GM18508 (cell line): ENCODE results near the gene SPECC1L.

Source experiments
- ATAC-seq: cut with Tn5 transposase; IDR thresholded peaks from one replicate; pipeline ENCODE4 v1.9.1; 2021; ENCODE audit warnings: moderate number of reproducible peaks; ENCODE audit not compliant: insufficient read depth, unreplicated experiment

The SPECC1L gene

GRCh38 chr22:24319451-24319850 is 48.8 kb downstream of the SPECC1L start:
- no peak for ATAC-seq

GRCh38 chr22:24321999-24322398 is 51.4 kb downstream of the SPECC1L start:
- ATAC-seq = no peak

- ATAC-seq = no peak
These were observed 51.9 kb downstream of the SPECC1L start for GRCh38 chr22:24322522-24322921.

- ATAC-seq = no peak
These were observed 52.6 kb downstream of the SPECC1L start for GRCh38 chr22:24323233-24323632.

- no peak for ATAC-seq
These were observed 53.1 kb downstream of the SPECC1L start for GRCh38 chr22:24323695-24324094.

- ATAC-seq = no peak
These were observed 53.5 kb downstream of the SPECC1L start for GRCh38 chr22:24324137-24324536.

GRCh38 chr22:24325105-24325757 is 54.6 kb downstream of the SPECC1L start:
- no peak for ATAC-seq

- no peak for ATAC-seq
These were observed 55.6 kb downstream of the SPECC1L start for GRCh38 chr22:24326266-24326665.

GRCh38 chr22:24327832-24328231 is 57.2 kb downstream of the SPECC1L start:
- ATAC-seq = no peak

GRCh38 chr22:24329453-24329852 is 58.8 kb downstream of the SPECC1L start:
- no peak for ATAC-seq

- no peak for ATAC-seq
These were observed 60.0 kb downstream of the SPECC1L start for GRCh38 chr22:24330636-24331035.

- no peak for ATAC-seq
These were observed 61.1 kb downstream of the SPECC1L start for GRCh38 chr22:24331468-24332440.

GRCh38 chr22:24333301-24333700 is 62.7 kb downstream of the SPECC1L start:
- no peak for ATAC-seq

GRCh38 chr22:24335496-24335895 is 64.9 kb downstream of the SPECC1L start:
- no peak for ATAC-seq

GRCh38 chr22:24337894-24338645 is 67.4 kb downstream of the SPECC1L start:
- no peak for ATAC-seq

GRCh38 chr22:24338726-24339451 is 68.3 kb downstream of the SPECC1L start:
- no peak for ATAC-seq

GRCh38 chr22:24339452-24339747 is 68.8 kb downstream of the SPECC1L start:
- no peak for ATAC-seq

GRCh38 chr22:24341627-24342026 is 71.0 kb downstream of the SPECC1L start:
- no peak for ATAC-seq

GRCh38 chr22:24350627-24351026 is 80.0 kb downstream of the SPECC1L start:
- no peak for ATAC-seq

- no peak for ATAC-seq
These were observed 82.5 kb downstream of the SPECC1L start for GRCh38 chr22:24353121-24353520.
